ENCODE results near the gene RPRML. TPM values are rescaled to one million over a fixed set of nuclear protein-coding genes. Genes with fewer than 3 reads are reported as not detected.
A peak's percentile ranks its signal among the peaks of the same experiment; 100 is the strongest.

RPRML gene
- total and polyA plus RNA-seq, 2 experiments from 2014 or later: not detected

DNA sequence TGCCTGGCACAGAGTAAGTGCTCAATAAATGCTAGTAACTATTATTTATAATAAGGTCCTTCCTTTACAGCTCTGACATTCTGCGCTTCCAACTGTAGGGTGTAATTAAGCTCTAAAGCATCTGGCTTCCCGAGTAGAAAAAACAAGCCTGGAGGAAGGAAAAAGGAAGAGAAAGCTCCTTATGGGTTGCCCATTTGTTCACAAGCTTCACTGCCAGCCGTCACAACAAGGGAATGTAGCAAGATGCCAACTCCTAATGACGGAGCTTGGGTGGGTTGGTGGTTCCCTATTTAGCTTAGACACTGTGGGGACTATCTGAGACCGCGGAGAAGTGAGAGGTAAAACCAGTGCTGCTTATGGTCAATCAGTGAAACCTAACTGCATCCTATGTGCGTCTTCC lies 7.3 kb upstream of the RPRML start:
- no peaks in the 10 kb centered on the region for H3K9me3 ChIP-seq (ENCODE audit: low read depth)
- no peaks in the 10 kb centered on the region for H3K4me1 ChIP-seq (ENCODE audit: insufficient read depth)
- peaks cover 6% of the 10 kb centered on the region for H3K27me3 ChIP-seq (replicated peaks; ENCODE audit: insufficient read depth)
- H3K79me2 ChIP-seq (ENCODE audit: insufficient read depth): no peaks in the 10 kb centered on the region
- no peaks in the 10 kb centered on the region for H3K36me3 ChIP-seq (ENCODE audit: low read depth)
- no peak overlapping the region for H3K4me2 ChIP-seq (ENCODE audit: unreplicated experiment)
- no peak overlapping the region for H3K27ac ChIP-seq
- H2AFZ ChIP-seq: no peak overlapping the region
- in situ Hi-C loops (cut with MboI): no loop called here
- TF ChIP-seq EZH2 (IDR thresholded peaks at IDR 0.05; ENCODE audit: insufficient read depth, poor library complexity, severe bottlenecking) (no peak), EZH2phosphoT487 (IDR thresholded peaks at IDR 0.05; ENCODE audit: insufficient read depth, low read depth) (no peak)
- 69 to 71% methylated on average over 7 of the region's 7 CpGs for WGBS, 2 experiments (ENCODE audit: low coverage in 1 of 2, low lambda C conversion rate in 2 of 2, missing lambda C conversion rate in 2 of 2)
- no peaks in the 10 kb centered on the region for H3K9me2 ChIP-seq (ENCODE audit: insufficient read depth)
- no peak for DNase-seq
- H3K4me3 ChIP-seq: no peak overlapping the region
- no peaks in the 10 kb centered on the region for H3F3A ChIP-seq (ENCODE audit: insufficient read depth)
- H3K9ac ChIP-seq: no peak overlapping the region
- H4K20me1 ChIP-seq (ENCODE audit: insufficient read depth): no peaks in the 10 kb centered on the region

GRCh38 chr17:46984892-46985291 lies 5.8 kb upstream of the RPRML start:
- Histone ChIP-seq H3K79me2 (ENCODE audit: insufficient read depth) (no peaks in the 10 kb centered on the region), H3K4me1 (ENCODE audit: insufficient read depth) (no peaks in the 10 kb centered on the region), H3K36me3 (ENCODE audit: low read depth) (no peaks in the 10 kb centered on the region), H3K4me2 (ENCODE audit: unreplicated experiment) (no peak overlapping the region), H3K9ac (no peak overlapping the region), H3K9me2 (ENCODE audit: insufficient read depth) (no peaks in the 10 kb centered on the region), H3K4me3 (no peak overlapping the region), H3F3A (ENCODE audit: insufficient read depth) (no peaks in the 10 kb centered on the region), H3K9me3 (ENCODE audit: low read depth) (no peaks in the 10 kb centered on the region), H4K20me1 (ENCODE audit: insufficient read depth) (no peaks in the 10 kb centered on the region), H3K27me3 (replicated peaks; ENCODE audit: insufficient read depth) (peaks cover 6% of the 10 kb centered on the region), H2AFZ (no peak overlapping the region), H3K27ac (no peak overlapping the region)
- in situ Hi-C loops (cut with MboI): no loop called here
- no peak for DNase-seq
- WGBS, 2 experiments (ENCODE audit: low coverage in 1 of 2, low lambda C conversion rate in 2 of 2, missing lambda C conversion rate in 2 of 2): 36 to 40% methylated on average over 5 of the region's 5 CpGs
- no peak for TF ChIP-seq EZH2 (IDR thresholded peaks at IDR 0.05; ENCODE audit: insufficient read depth, poor library complexity, severe bottlenecking)
- TF ChIP-seq EZH2phosphoT487 (IDR thresholded peaks at IDR 0.05; ENCODE audit: insufficient read depth, low read depth): no peak

DNA sequence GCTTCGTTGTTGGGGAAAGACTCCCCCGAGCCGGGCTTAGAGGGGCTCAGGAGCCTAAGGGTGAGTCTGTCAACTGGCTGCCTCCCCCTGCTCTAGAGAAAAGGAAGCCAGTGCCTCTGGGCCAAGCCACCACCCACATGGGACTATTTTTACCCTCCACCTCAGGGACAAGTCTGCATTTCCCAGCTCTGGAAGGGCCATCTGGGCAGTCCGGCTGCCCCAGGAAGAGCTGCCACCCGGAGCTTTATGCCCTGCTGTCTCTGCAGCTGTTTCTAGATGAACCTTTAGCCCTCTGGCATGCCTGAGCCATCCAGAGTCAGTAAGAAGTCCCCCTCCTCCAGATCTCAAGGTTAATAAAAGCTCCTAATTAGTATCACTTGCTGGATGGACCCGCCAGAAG lies 5.3 kb upstream of the RPRML start:
- in situ Hi-C loops (cut with MboI): no loop called here
- Histone ChIP-seq H3K9me3 (ENCODE audit: low read depth) (no peaks in the 10 kb centered on the region), H3K4me2 (ENCODE audit: unreplicated experiment) (no peak overlapping the region), H3K4me1 (ENCODE audit: insufficient read depth) (no peaks in the 10 kb centered on the region), H3K79me2 (ENCODE audit: insufficient read depth) (no peaks in the 10 kb centered on the region), H3K27ac (no peak overlapping the region), H3F3A (ENCODE audit: insufficient read depth) (no peaks in the 10 kb centered on the region), H3K27me3 (replicated peaks; ENCODE audit: insufficient read depth) (peaks cover 9% of the 10 kb centered on the region), H4K20me1 (ENCODE audit: insufficient read depth) (no peaks in the 10 kb centered on the region), H3K4me3 (no peak overlapping the region), H3K9ac (no peak overlapping the region), H2AFZ (no peak overlapping the region), H3K36me3 (ENCODE audit: low read depth) (no peaks in the 10 kb centered on the region), H3K9me2 (ENCODE audit: insufficient read depth) (no peaks in the 10 kb centered on the region)
- DNase-seq: no peak
- 42 to 47% methylated on average over 6 of the region's 6 CpGs for WGBS, 2 experiments (ENCODE audit: low coverage in 1 of 2, low lambda C conversion rate in 2 of 2, missing lambda C conversion rate in 2 of 2)
- no peak for TF ChIP-seq EZH2 (IDR thresholded peaks at IDR 0.05; ENCODE audit: insufficient read depth, poor library complexity, severe bottlenecking)
- no peak for TF ChIP-seq EZH2phosphoT487 (IDR thresholded peaks at IDR 0.05; ENCODE audit: insufficient read depth, low read depth)

DNA sequence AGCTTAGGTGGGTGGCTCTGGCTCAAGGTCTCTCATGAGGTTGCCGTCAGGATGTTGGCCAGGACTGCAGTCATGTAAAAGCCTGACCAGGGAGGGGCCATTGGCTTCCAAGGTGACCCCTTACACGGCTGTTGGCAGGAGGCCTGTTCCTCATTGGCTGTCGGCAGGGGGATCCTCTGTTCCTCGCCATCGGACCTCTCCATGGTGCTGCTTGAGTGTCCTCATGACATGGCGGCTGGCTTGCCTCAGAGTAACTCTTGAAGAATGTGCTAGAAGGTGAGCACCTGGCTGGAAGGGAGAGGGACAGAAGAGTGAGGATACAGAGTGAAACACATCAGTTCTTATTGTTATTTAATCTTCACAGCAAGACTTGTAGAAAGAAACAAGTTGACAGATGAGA lies 4.7 kb upstream of the RPRML start:
- H3K27me3 ChIP-seq (replicated peaks; ENCODE audit: insufficient read depth): peaks cover 13% of the 10 kb centered on the region
- no peaks in the 10 kb centered on the region for H3K79me2 ChIP-seq (ENCODE audit: insufficient read depth)
- H3F3A ChIP-seq (ENCODE audit: insufficient read depth): no peaks in the 10 kb centered on the region
- H3K27ac ChIP-seq: no peak overlapping the region
- no peaks in the 10 kb centered on the region for H3K36me3 ChIP-seq (ENCODE audit: low read depth)
- no peaks in the 10 kb centered on the region for H3K9me3 ChIP-seq (ENCODE audit: low read depth)
- H3K4me2 ChIP-seq (ENCODE audit: unreplicated experiment): no peak overlapping the region
- H3K4me1 ChIP-seq (ENCODE audit: insufficient read depth): no peaks in the 10 kb centered on the region
- no peak overlapping the region for H2AFZ ChIP-seq
- 62 to 65% methylated on average over 6 of the region's 6 CpGs for WGBS, 2 experiments (ENCODE audit: low coverage in 1 of 2, low lambda C conversion rate in 2 of 2, missing lambda C conversion rate in 2 of 2)
- DNase-seq: peak; percentile 4
- no peak overlapping the region for H3K9ac ChIP-seq
- in situ Hi-C loops (cut with MboI): no loop called here
- no peaks in the 10 kb centered on the region for H4K20me1 ChIP-seq (ENCODE audit: insufficient read depth)
- H3K4me3 ChIP-seq: no peak overlapping the region
- H3K9me2 ChIP-seq (ENCODE audit: insufficient read depth): no peaks in the 10 kb centered on the region
- TF ChIP-seq EZH2 (IDR thresholded peaks at IDR 0.05; ENCODE audit: insufficient read depth, poor library complexity, severe bottlenecking) (no peak), EZH2phosphoT487 (IDR thresholded peaks at IDR 0.05; ENCODE audit: insufficient read depth, low read depth) (no peak)

DNA sequence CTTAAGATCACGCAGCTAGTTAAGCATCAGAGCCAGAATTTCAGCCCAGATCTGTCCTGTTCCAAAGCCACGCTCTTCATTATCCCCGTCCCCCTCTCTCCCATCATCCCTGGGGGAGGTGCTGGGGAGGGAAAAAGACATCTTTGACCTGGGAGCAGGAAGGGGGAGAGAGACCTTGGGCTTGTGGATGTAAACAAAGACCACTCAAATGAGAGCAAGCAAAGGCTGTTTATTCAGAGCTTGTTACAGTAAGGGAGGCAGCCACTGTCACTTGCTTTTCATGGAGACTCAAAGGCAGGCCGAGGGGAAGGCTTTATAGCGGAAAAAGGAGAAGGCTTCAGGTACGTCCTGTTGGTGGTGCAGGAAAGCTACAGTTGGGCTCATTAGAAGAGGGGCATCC lies 3.5 kb upstream of the RPRML start:
- Histone ChIP-seq H3K27me3 (replicated peaks; ENCODE audit: insufficient read depth) (peaks cover 25% of the 10 kb centered on the region), H2AFZ (no peak overlapping the region), H3K27ac (no peak overlapping the region), H3K9ac (no peak overlapping the region), H4K20me1 (ENCODE audit: insufficient read depth) (no peaks in the 10 kb centered on the region), H3K4me3 (no peak overlapping the region), H3K9me2 (ENCODE audit: insufficient read depth) (no peaks in the 10 kb centered on the region), H3K4me1 (ENCODE audit: insufficient read depth) (no peaks in the 10 kb centered on the region), H3K79me2 (ENCODE audit: insufficient read depth) (no peaks in the 10 kb centered on the region), H3K36me3 (ENCODE audit: low read depth) (no peaks in the 10 kb centered on the region), H3K4me2 (ENCODE audit: unreplicated experiment) (no peak overlapping the region), H3K9me3 (ENCODE audit: low read depth) (no peaks in the 10 kb centered on the region), H3F3A (ENCODE audit: insufficient read depth) (no peaks in the 10 kb centered on the region)
- in situ Hi-C loops (cut with MboI): no loop called here
- TF ChIP-seq EZH2phosphoT487 (IDR thresholded peaks at IDR 0.05; ENCODE audit: insufficient read depth, low read depth): no peak
- no peak for TF ChIP-seq EZH2 (IDR thresholded peaks at IDR 0.05; ENCODE audit: insufficient read depth, poor library complexity, severe bottlenecking)
- 67% methylated on average over 6 of the region's 6 CpGs for WGBS, 2 experiments (ENCODE audit: low coverage in 1 of 2, low lambda C conversion rate in 2 of 2, missing lambda C conversion rate in 2 of 2)
- DNase-seq: no peak
